ENCODE results near the gene URAD.

The URAD gene

DNA sequence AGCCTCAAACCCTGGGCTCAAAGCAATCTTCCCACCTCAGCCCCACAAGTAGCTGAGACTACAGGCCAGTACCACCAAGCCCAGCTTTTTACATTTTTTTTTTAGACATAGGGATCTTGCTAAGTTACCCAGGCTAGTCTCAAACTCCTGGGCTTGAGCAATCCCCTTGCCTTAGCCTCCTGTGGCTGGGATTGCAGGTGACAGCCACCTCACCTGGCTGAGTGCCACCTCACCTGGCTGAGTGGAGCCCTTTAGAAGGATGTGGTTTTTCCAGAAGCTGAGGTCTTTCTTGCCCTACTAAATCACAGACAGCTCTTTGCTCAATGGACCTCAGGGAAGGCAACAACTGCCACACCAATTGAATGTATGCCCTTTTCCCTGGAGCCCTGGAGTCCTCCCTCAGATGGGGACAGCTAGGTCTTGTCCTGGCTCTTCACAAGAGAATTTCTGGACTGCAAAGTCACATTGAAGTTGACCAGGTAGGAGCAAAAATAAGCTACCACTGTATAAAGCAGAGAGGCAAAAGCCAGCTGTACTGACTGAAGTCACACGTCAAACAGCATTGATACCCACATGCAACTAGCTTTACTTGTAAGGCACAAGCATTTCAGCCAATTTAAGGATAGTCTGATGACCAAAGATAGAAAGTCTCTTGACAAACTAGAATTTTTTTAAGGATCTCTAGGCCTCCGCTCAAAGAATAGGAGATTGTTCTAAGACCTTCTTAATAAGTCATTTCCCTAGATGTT lies 54.7 kb downstream of the URAD start:
- H3K9me3 Mint-ChIP-seq = no peaks in the 10 kb centered on the region
- peaks cover 52% of the 10 kb centered on the region for H3K27me3 Mint-ChIP-seq

GRCh38 chr13:27933118-27933517 lies 55.4 kb downstream of the URAD start:
- Mint-ChIP-seq H3K36me3 (ENCODE audit: low read depth) (no peaks in the 10 kb centered on the region), H3K27ac (no peak overlapping the region)

More for the DNA sequence above, 54.7 kb downstream of the URAD start:
- Mint-ChIP-seq H3K4me1 (ENCODE audit: low read depth) (no peaks in the 10 kb centered on the region), H3K4me3 (no peak overlapping the region), H3K36me3 (ENCODE audit: low read depth) (no peaks in the 10 kb centered on the region), H3K27ac (no peak overlapping the region)
- intact Hi-C loops (cut with micrococcal nuclease) = no loop called here

DNA sequence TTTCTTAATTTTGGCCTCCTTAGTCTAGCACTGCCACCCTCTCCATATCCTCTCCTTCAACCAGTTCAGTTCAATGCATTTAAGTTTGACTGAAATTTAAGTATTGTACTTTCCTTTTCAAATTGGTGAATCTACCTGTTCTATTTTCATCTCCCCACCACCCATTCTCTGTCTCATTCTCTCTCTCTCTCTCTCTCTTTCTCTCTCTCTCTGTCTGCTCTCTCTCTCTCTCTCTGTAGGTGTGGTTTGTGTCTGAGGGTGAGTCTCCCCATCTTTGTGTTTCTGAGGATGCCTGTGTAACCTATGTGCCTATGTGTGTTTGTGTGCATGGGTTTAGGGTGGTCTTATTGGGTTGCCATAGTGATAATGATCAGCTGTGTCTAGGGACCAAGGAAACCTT lies 58.6 kb downstream of the URAD start:
- Mint-ChIP-seq H3K4me3 (no peak overlapping the region), H3K9me3 (no peaks in the 10 kb centered on the region), H3K36me3 (ENCODE audit: low read depth) (no peaks in the 10 kb centered on the region), H3K27me3 (peaks cover 84% of the 10 kb centered on the region), H3K27ac (no peak overlapping the region), H3K4me1 (ENCODE audit: low read depth) (peaks cover 6% of the 10 kb centered on the region)
- intact Hi-C loops (cut with micrococcal nuclease) = no loop called here

More at GRCh38 chr13:27933118-27933517, 55.4 kb downstream of the URAD start:
- no peaks in the 10 kb centered on the region for H3K4me1 Mint-ChIP-seq (ENCODE audit: low read depth)
- intact Hi-C loops (cut with micrococcal nuclease) = no loop called here
- no peak overlapping the region for H3K4me3 Mint-ChIP-seq
- H3K27me3 Mint-ChIP-seq = peaks cover 58% of the 10 kb centered on the region
- no peaks in the 10 kb centered on the region for H3K9me3 Mint-ChIP-seq

DNA sequence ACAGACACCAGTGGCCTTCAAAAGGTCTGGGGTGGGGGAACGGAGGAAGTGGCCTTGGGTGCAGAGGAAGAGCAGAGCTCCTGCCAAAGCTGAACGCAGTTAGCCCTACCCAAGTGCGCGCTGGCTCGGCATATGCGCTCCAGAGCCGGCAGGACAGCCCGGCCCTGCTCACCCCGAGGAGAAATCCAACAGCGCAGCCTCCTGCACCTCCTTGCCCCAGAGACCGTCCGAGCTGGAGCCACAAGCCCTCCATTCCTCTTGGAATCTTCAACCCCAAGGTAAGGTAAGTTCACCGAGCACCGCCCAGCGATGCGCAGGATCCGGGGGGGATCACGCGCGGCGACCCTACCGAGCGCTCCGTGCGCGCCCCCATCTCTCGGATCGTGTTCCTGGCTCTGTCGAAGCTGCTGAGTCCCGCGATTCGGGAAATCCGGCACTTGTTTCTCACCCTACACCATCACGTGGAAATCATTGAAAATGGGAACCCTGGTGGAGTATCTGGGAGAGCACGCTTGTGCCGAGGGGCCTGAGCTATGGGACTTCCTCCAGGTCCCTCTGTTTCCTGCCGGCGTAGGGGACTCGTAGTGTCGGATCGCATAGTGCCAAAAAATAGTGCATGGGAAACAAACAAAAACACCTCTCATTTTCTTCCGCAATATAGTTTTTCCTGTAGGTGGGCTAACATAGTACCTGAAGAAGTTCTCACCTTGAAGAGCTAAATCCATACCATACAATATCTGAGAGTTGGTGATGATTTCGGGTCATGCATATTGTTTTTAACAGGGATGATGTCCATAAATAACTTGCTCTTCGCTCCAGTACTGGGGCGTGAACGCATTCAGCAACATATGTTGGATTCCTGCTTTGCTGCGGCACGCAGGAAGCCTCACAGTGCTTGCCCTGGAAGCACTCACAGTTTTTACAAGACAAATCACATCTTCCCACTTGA lies 59.4 kb downstream of the URAD start:
- no peak overlapping the region for H3K4me3 Mint-ChIP-seq
- intact Hi-C loops (cut with micrococcal nuclease) = no loop called here

GRCh38 chr13:27928353-27928804 lies 60.1 kb downstream of the URAD start:
- no peaks in the 10 kb centered on the region for H3K9me3 Mint-ChIP-seq
- no peaks in the 10 kb centered on the region for H3K36me3 Mint-ChIP-seq (ENCODE audit: low read depth)
- no peak overlapping the region for H3K4me3 Mint-ChIP-seq
- H3K4me1 Mint-ChIP-seq (ENCODE audit: low read depth) = peaks cover 13% of the 10 kb centered on the region
- intact Hi-C loops (cut with micrococcal nuclease) = no loop called here
- peaks cover 91% of the 10 kb centered on the region for H3K27me3 Mint-ChIP-seq
- no peak overlapping the region for H3K27ac Mint-ChIP-seq

More for the DNA sequence above, 59.4 kb downstream of the URAD start:
- Mint-ChIP-seq H3K36me3 (ENCODE audit: low read depth) (no peaks in the 10 kb centered on the region), H3K27ac (no peak overlapping the region), H3K4me1 (ENCODE audit: low read depth) (peaks cover 10% of the 10 kb centered on the region), H3K27me3 (peaks cover 91% of the 10 kb centered on the region), H3K9me3 (no peaks in the 10 kb centered on the region)
